Large intestine (tissue), 3 donors: Measurements from ENCODE around the gene MLLT3. TPM values are rescaled to one million over a fixed set of nuclear protein-coding genes. Genes with fewer than 3 reads are reported as not detected.
A peak's percentile ranks its signal among the peaks of the same experiment; 100 is the strongest.

Experiments used
- DNase-seq, 2 donors: peaks; one replicate each; pipeline versions ENCODE4 v3.0.0 to v3.0.0-alpha.2; 2013
- H3K27ac ChIP-seq: one replicate; pipeline ENCODE4 v1.5.1; 2013; ENCODE audit warnings: low read length
- H3K27me3 ChIP-seq: 2 replicates; pipeline ENCODE4 v1.6.1; 2013; ENCODE audit warnings: low read length; ENCODE audit not compliant: control insufficient read depth, insufficient read depth
- H3K36me3 ChIP-seq: 2 replicates; pipeline ENCODE4 v1.6.1; 2013; ENCODE audit warnings: low read length; ENCODE audit not compliant: control insufficient read depth, insufficient read depth
- H3K4me1 ChIP-seq: one replicate; pipeline ENCODE4 v1.6.1; 2013; ENCODE audit warnings: low read length; ENCODE audit not compliant: control insufficient read depth, insufficient read depth
- H3K4me3 ChIP-seq: one replicate; pipeline ENCODE4 v1.5.1; 2013; ENCODE audit warnings: low read length
- H3K9me3 ChIP-seq: one replicate; pipeline ENCODE4 v1.6.1; 2013; ENCODE audit warnings: mild to moderate bottlenecking, low read depth, low read length, moderate library complexity; ENCODE audit not compliant: control insufficient read depth
- WGBS: methylation state at CpG from one replicate; pipeline ENCODE4 v1.1.5; 2013; ENCODE audit warnings: low lambda C conversion rate; ENCODE audit not compliant: insufficient coverage; 5-methylcytosine and 5-hydroxymethylcytosine counted together
- polyA plus RNA-seq: library from polyadenylated mRNA; unstranded; fragments of 120-200 nt; gene quantifications from one replicate; pipeline ENCODE4 v1.2.1, GENCODE V29; 2013

Gene MLLT3
- polyA plus RNA-seq, 1 donor, result 25.0 TPM

DNA sequence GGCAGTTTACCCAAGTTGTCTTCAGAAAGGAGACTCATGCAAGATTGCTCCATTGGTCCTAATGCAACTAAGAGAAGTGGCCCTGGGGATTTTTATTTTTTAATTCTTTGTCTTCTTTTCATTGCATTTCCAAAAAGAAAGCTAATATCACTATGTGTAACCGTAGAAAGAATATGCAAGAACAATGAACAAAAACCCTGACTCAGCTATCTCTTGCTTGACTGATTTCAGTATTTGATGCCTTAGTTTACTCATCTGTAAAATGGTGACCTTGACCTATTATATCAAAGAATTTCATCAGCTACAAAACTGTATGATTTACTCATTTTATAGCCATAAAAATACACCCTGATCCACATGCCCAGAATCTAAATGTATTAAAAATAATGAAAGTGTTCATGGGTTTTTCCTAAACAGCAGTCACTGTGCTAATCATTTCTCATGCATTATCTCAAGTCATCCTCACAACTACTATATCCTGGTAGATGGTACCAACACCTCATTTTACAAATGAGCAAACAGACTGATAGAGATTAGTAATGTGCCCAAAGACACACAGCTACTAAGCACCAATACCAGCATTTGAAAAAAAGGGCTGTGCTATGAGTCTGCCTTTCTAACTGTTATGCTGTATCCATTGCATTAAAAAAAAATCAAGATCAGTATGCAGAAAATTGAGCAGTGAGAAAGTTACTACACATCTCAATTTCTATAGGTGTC is 185.7 kb downstream of the MLLT3 start:
- no peak overlapping the region for H3K4me3 ChIP-seq
- no peaks in the 10 kb centered on the region for H3K9me3 ChIP-seq
- no peak for DNase-seq
- 100% methylated on average over 1 of the region's 1 CpG for WGBS
- no peaks in the 10 kb centered on the region for H3K36me3 ChIP-seq
- no peak overlapping the region for H3K27ac ChIP-seq
- H3K27me3 ChIP-seq, result no peaks in the 10 kb centered on the region
- no peaks in the 10 kb centered on the region for H3K4me1 ChIP-seq

DNA sequence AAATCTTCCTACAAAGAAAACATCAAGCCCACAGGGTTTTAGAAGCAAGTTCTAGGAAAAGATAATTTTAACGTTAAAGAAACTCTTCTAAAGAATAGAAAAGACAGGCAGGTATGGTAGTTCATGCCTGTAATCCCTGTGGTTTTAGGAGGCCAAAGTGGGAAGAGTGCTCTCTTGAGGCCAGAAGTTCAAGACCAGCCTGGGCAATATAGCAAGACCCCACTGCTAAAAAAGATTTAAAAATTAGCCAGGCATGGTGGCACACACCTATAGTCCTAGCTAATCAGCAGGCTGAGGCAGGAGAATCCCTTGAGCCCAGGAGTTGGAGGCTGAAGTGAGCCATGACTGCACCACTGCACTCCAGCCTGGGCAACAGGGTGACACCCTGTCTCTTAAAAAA is 193.3 kb downstream of the MLLT3 start:
- H3K27ac ChIP-seq, result no peak overlapping the region
- H3K27me3 ChIP-seq, result no peaks in the 10 kb centered on the region
- DNase-seq, result no peak
- H3K4me1 ChIP-seq, result no peaks in the 10 kb centered on the region
- no peaks in the 10 kb centered on the region for H3K36me3 ChIP-seq
- H3K4me3 ChIP-seq, result no peak overlapping the region
- no peaks in the 10 kb centered on the region for H3K9me3 ChIP-seq
- WGBS, result no CpG with 5 or more reads among the region's 1 CpG

DNA sequence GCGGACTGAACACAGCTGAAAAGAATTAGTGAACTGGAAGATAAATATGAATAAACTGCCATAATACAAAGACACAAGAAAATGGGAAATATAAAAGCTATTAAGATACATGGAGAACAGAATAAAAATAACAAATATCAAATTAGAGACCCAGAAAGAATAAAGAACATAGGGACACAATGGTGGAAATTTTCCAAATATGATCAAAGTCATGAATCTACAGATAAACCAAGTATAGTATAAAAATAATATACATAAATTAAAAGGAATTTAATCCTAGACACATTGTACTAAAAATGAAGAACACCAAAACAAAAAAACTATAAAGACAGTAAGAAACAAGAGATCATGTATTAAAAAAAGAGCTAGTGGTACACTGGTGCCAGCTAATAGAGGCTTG is 194.9 kb downstream of the MLLT3 start:
- Histone ChIP-seq H3K4me1 (no peaks in the 10 kb centered on the region), H3K36me3 (no peaks in the 10 kb centered on the region), H3K27ac (no peak overlapping the region), H3K9me3 (no peaks in the 10 kb centered on the region), H3K4me3 (no peak overlapping the region), H3K27me3 (no peaks in the 10 kb centered on the region)
- WGBS, result 100% methylated on average over 1 of the region's 1 CpG
- no peak for DNase-seq

DNA sequence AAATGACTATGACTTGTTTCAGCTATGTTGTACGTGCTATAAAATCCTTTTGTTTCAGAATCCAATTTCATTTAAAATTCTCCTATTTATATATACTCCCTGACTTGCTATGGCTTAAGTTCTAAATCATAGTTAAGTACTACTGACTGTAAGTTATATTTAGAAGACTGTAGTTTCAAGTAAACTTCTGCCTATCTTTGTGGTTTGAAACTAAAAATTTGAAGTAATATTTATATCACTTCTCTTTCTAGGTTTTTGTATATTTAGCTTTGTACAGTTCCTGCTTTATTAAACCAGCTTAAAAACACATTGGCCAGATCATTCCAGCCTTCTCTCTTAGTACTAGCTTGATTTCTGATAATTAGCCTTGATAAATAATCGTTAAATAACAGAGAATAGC is 196.3 kb downstream of the MLLT3 start:
- 100% methylated on average over 1 of the region's 2 CpGs for WGBS
- no peaks in the 10 kb centered on the region for H3K36me3 ChIP-seq

DNA sequence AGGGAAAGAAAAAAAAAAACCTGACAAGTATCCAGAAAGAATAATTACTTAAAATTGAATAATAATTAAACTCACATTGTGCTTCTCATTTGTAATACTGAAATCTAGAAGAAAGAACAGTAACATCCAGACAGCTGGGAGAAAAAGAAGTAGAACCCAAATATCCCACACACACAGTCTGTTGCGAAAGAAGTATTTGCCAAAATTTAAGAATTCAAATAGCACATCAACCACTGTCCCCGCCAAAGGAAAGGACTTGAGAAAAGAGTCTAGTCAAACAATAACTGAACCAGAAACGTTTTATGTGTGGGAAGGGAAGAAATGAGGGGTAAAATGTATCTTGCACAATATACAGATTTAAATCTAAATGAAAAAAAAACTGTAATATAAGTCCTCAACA is 202.8 kb downstream of the MLLT3 start:
- WGBS, result 58% methylated on average over 2 of the region's 3 CpGs
- no peak overlapping the region for H3K4me3 ChIP-seq
- H3K27ac ChIP-seq, result no peak overlapping the region
- H3K27me3 ChIP-seq, result no peaks in the 10 kb centered on the region
- H3K9me3 ChIP-seq, result no peaks in the 10 kb centered on the region
- H3K36me3 ChIP-seq, result no peaks in the 10 kb centered on the region
- DNase-seq, result no peak
- no peaks in the 10 kb centered on the region for H3K4me1 ChIP-seq

More for the DNA sequence above, 196.3 kb downstream of the MLLT3 start:
- Histone ChIP-seq H3K4me1 (no peaks in the 10 kb centered on the region), H3K27ac (no peak overlapping the region), H3K9me3 (no peaks in the 10 kb centered on the region), H3K4me3 (no peak overlapping the region), H3K27me3 (no peaks in the 10 kb centered on the region)
- no peak for DNase-seq

DNA sequence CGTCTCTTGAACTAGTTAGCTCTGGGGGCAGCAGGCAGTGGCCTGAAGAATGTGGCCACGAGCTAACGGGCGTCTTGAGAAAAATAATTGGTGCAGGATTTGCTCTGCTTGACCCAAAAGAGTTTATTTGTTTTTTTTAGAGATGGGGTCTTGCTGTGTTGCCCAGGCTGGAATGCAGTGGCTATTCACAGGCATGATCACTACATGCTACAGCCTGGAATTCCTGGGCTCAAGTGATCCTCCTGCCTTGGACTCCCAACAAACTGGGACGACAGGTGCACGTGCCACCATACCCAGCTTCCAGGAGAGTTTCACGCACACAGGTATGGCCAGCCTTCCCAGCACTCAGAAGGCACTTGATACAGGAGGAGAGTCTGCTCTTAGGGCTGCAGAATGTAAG is 203.8 kb downstream of the MLLT3 start:
- no peak overlapping the region for H3K27ac ChIP-seq
- H3K4me1 ChIP-seq, result no peaks in the 10 kb centered on the region
- DNase-seq, result no peak
- H3K9me3 ChIP-seq, result no peaks in the 10 kb centered on the region
- WGBS, result no CpG with 5 or more reads among the region's 7 CpGs
- H3K4me3 ChIP-seq, result no peak overlapping the region
- H3K27me3 ChIP-seq, result no peaks in the 10 kb centered on the region
- peaks cover 3% of the 10 kb centered on the region for H3K36me3 ChIP-seq

DNA sequence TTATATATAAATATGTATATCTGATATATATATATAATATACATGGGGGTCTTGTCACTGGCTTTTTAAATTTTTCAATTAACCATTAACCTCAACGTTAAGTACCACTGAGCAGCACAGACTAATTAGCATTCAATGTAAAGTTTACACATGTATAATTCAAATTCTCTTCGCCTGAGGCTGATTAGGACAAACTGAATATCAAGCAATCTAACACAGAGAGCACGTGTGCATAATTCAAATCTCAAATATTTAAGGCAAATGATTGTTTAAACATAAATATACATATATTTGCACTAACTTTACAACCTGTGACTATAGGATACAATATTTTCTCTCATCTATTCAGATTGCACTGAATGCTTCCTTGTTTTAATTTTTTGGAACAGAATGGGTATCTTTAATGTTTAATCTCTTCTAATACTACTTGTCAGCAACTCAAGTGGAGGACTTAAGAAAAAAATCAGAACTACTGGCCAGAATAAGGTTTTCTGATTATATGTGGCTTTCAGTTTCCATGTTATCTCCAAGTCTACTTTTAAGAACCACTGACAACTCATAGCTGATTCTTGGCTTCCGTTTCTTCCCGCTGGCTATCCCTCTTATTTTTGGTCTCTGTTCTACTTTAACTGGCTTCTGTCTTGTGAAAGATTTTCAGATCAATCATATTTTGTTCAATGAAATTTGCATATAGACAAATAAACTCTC is 204.8 kb downstream of the MLLT3 start:
- H3K4me1 ChIP-seq, result no peaks in the 10 kb centered on the region

DNA sequence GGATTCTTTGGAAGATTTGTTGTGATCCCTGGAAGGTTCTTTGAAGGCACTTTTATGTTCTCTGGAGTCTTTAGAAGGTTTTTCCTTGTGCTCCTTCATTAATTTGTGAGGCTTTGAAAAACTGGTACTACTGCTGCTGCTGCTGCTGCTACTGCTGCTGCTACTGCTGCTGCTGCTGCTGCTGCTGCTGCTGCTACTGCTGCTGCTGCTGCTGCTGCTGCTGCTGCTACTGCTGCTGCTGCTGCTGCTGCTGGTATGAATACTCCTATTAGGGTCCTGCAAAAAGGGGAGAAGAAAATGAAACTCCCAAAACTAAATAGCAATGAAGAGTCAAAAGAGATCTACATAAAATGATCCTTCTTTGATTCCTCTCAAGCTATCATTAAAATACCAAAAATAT is 208.1 kb downstream of the MLLT3 start:
- no peak for DNase-seq
- H3K27me3 ChIP-seq, result no peaks in the 10 kb centered on the region
- no peaks in the 10 kb centered on the region for H3K4me1 ChIP-seq
- H3K4me3 ChIP-seq, result no peak overlapping the region
- H3K36me3 ChIP-seq, result peaks cover 3% of the 10 kb centered on the region
- H3K27ac ChIP-seq, result no peak overlapping the region
- H3K9me3 ChIP-seq, result no peaks in the 10 kb centered on the region

More for the DNA sequence above, 204.8 kb downstream of the MLLT3 start:
- 92% methylated on average over 4 of the region's 5 CpGs for WGBS
- H3K27ac ChIP-seq, result no peak overlapping the region
- H3K9me3 ChIP-seq, result no peaks in the 10 kb centered on the region
- H3K36me3 ChIP-seq, result peaks cover 3% of the 10 kb centered on the region
- no peak overlapping the region for H3K4me3 ChIP-seq
- H3K27me3 ChIP-seq, result no peaks in the 10 kb centered on the region
- no peak for DNase-seq

DNA sequence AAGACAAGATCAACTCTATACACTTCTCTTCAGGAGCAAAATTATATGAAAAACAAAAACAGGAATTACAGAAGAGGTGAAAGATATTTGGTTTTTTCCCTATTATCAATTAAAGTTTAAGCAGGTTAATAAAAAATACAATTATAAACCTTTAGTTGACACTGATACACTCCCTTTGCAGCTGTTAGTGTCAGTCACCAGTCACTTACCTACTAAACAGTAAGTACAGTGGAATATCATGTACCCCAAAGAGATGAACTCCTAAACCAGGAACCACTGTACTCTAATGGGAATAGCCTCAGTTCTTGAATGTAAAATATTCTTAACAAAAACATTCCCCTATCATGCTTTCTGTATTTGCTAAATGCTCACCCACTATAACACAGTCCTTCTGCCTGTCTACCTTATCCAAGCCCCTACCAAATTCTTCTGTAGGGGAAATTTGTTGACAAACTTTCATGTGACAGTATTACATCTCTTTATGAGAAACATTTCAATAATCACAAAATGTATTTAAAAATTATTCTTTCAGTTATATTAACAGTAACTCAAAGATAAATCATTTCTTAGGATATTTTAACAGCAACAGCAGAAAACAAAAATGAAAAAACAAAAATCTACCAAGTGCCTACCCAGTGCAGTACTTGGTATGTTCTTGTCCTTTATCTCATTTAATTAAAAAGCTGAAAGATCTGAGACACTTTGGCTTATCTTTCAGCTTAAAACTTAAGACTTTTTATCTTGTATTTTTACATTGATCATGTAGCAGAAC is 212.8 kb downstream of the MLLT3 start:
- Histone ChIP-seq H3K4me1 (peaks cover 20% of the 10 kb centered on the region), H3K36me3 (peaks cover 3% of the 10 kb centered on the region), H3K4me3 (no peak overlapping the region), H3K9me3 (no peaks in the 10 kb centered on the region), H3K27ac (no peak overlapping the region), H3K27me3 (no peaks in the 10 kb centered on the region)
- DNase-seq, result no peak

DNA sequence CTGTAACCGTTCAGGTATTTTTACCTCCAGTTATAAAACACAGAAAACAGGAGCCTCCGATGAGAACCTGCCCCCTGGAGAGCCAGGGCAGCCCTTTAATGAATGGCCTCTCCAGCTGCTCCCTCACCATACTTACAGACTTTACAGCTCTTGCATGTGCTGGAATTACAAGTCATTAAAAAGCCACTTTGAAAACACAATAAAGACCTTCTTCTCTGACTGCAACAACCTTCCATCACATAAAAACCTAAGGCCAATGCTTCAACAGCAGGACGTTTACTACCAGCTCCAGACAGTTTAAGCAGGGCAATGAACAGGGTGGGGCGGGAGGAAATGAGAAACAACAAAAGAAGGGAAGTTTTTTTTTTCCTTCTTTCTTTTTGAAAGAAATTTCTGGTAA is 213.8 kb downstream of the MLLT3 start:
- Histone ChIP-seq H3K9me3 (no peaks in the 10 kb centered on the region), H3K27me3 (no peaks in the 10 kb centered on the region), H3K4me1 (peaks cover 20% of the 10 kb centered on the region), H3K4me3 (no peak overlapping the region), H3K36me3 (no peaks in the 10 kb centered on the region), H3K27ac (peak overlapping the region; percentile 21)
- WGBS, result 0% methylated on average over 1 of the region's 4 CpGs
- peak; percentile 18 to 66 for DNase-seq
